Activated CD4-positive, CD25-positive, alpha-beta regulatory T cell treated with anti-CD3 and anti-CD28 coated beads, Interleukin-2, amount 50 U/mL, for 16 hours (primary cell): ENCODE measurements around the gene EXOSC5.

ENCODE experiments used
- DNase-seq: peaks from one replicate; pipeline ENCODE4 v3.0.0-alpha.2; 2020; ENCODE audit warnings: low read depth, low spot score

Gene EXOSC5

GRCh38 chr19:41367848-41368301 lies 29.3 kb downstream of the EXOSC5 start:
- DNase-seq: no peak

- DNase-seq: no peak
Observed at GRCh38 chr19:41366089-41366488, 31.1 kb downstream of the EXOSC5 start.

GRCh38 chr19:41364524-41365391 lies 32.4 kb downstream of the EXOSC5 start:
- no peak for DNase-seq

GRCh38 chr19:41363753-41364523 lies 33.2 kb downstream of the EXOSC5 start, which contains the start of gene B9D2:
Gene B9D2, minus strand, starts transcription at chr19:41364149. Its CDS starts 630 bp downstream, at chr19:41363519.
- DNase-seq: peak; percentile 95

- DNase-seq: no peak
Observed at GRCh38 chr19:41363371-41363752, 33.8 kb downstream of the EXOSC5 start.

GRCh38 chr19:41362143-41362847 lies 34.9 kb downstream of the EXOSC5 start:
- no peak for DNase-seq

GRCh38 chr19:41359741-41360140 lies 37.4 kb downstream of the EXOSC5 start:
- no peak for DNase-seq

- DNase-seq: no peak
Observed at GRCh38 chr19:41357746-41358145, 39.4 kb downstream of the EXOSC5 start.

- DNase-seq: no peak
Observed at GRCh38 chr19:41356984-41357739, 40.0 kb downstream of the EXOSC5 start.

GRCh38 chr19:41355802-41356201 lies 41.4 kb downstream of the EXOSC5 start:
- no peak for DNase-seq

GRCh38 chr19:41355035-41355434 lies 42.1 kb downstream of the EXOSC5 start:
- no peak for DNase-seq

- no peak for DNase-seq
Observed at GRCh38 chr19:41354343-41354953, 42.7 kb downstream of the EXOSC5 start.

GRCh38 chr19:41353466-41354342 lies 43.5 kb downstream of the EXOSC5 start, which contains the start of gene TGFB1:
Gene TGFB1, minus strand, starts transcription at chr19:41353922. Its CDS starts 878 bp downstream, at chr19:41353044.
- DNase-seq: peak; percentile 89

GRCh38 chr19:41352609-41353465 lies 44.3 kb downstream of the EXOSC5 start:
- DNase-seq: peak; percentile 70

GRCh38 chr19:41352279-41352608 lies 44.9 kb downstream of the EXOSC5 start:
- DNase-seq: no peak

- peak; percentile 71 for DNase-seq
Observed at GRCh38 chr19:41351339-41352245, 45.6 kb downstream of the EXOSC5 start.

- DNase-seq: no peak
Observed at GRCh38 chr19:41350735-41351338, 46.3 kb downstream of the EXOSC5 start.
